Measurements from ENCODE around the gene GALNS. TPM values are rescaled to one million over a fixed set of nuclear protein-coding genes. Genes with fewer than 3 reads are reported as not detected.

Gene GALNS
- total and polyA plus RNA-seq, 2 of the 13 experiments (the other 11 are each of a cell fraction or from before 2014, with no cell fraction given): 9.2 to 9.8 TPM

GRCh38 chr16:88804552-88805339 is 52.0 kb downstream of the GALNS start (continued):
- TF ChIP-seq ZNF543 (CRISPR knock-in tag; IDR thresholded peaks at IDR 0.05) (0 out of 2 replicates have a peak, but pooled peaks have one; percentile 58), E2F1 (CRISPR knock-in tag; IDR thresholded peaks at IDR 0.05) (0 out of 2 replicates have a peak, but pooled peaks have one; percentile 39), GMEB2 (CRISPR knock-in tag; IDR thresholded peaks at IDR 0.05; ENCODE audit: low read depth) (no peak), ZBTB33 (CRISPR knock-in tag; IDR thresholded peaks at IDR 0.05) (peak; percentile 72), ZKSCAN8 (CRISPR knock-in tag; IDR thresholded peaks at IDR 0.05; ENCODE audit: borderline replicate concordance) (no peak), RXRB (CRISPR knock-in tag; IDR thresholded peaks at IDR 0.05; ENCODE audit: borderline replicate concordance) (peak; percentile 36; the same call in 1 of the 2 replicates), PLSCR1 (CRISPR knock-in tag; IDR thresholded peaks at IDR 0.05; ENCODE audit: borderline replicate concordance) (no peak), HOXA3 (CRISPR knock-in tag; IDR thresholded peaks at IDR 0.05) (peak; percentile 80), ZBTB43 (CRISPR knock-in tag; conservative IDR thresholded peaks at IDR 0.05) (no peak), TBX2 (CRISPR knock-in tag; IDR thresholded peaks at IDR 0.05; ENCODE audit: borderline replicate concordance) (peak; percentile 39; the same call in 1 of the 2 replicates), BCL3 (CRISPR knock-in tag; IDR thresholded peaks at IDR 0.05) (no peak), ZNF12 (CRISPR knock-in tag; IDR thresholded peaks at IDR 0.05) (peak; percentile 49; the same call in 1 of the 2 replicates), BORCS8-MEF2B (CRISPR knock-in tag; IDR thresholded peaks at IDR 0.05) (no peak), MTA1 (CRISPR knock-in tag; IDR thresholded peaks at IDR 0.05; ENCODE audit: borderline replicate concordance) (peak; percentile 86; the same call in 1 of the 2 replicates), SNAI1 (CRISPR knock-in tag; IDR thresholded peaks at IDR 0.05; ENCODE audit: borderline replicate concordance) (no peak; the same call in 1 of the 2 replicates), NAIF1 (CRISPR knock-in tag; IDR thresholded peaks at IDR 0.05; ENCODE audit: borderline replicate concordance) (no peak), DMTF1 (CRISPR knock-in tag; IDR thresholded peaks at IDR 0.05) (no peak)
